ENCODE data around the gene SERF2.

Gene SERF2

DNA sequence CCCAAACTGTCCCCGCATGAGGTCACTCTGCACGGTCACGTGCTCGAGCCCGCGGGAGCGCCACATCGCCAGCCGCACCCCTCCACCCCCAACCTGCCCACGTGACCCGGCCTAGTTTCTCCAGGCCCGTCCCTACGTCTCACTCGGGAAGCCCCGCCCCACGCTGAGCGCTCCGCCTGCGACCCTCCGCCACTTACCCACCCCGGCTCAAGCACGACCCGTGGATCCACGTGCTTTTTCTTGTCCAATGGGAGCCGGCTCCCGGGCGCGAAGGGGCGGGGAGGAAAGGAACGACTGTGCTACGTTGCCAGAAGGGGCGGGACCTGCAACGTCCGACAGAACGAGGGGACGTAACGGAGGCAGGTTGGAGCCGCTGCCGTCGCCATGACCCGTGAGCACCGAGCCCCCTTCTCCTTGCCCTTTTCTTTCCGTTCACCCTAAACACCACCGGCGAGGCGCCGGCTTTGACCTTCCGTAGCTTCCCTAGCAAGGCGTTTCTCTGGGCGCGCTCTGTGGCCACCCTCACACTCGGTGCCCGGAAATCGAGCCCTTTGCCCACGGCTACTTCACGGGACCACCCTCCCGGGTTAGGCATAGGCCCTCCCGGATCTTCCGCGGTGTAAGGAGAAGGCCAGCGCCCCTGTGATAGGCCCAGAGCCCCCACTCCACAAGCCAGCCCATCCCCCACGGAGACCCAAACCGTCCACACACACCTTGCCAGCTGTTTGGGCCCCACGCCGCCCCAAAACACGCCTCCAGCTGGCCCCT, at the start of gene SERF2:
Gene SERF2 (plus strand): TSS at position 328 of the 768 bp plus-strand sequence. CDS start 57 bp downstream, at position 385.
- peak; percentile 100 for DNase-seq (ENCODE audit: low spot score)

DNA sequence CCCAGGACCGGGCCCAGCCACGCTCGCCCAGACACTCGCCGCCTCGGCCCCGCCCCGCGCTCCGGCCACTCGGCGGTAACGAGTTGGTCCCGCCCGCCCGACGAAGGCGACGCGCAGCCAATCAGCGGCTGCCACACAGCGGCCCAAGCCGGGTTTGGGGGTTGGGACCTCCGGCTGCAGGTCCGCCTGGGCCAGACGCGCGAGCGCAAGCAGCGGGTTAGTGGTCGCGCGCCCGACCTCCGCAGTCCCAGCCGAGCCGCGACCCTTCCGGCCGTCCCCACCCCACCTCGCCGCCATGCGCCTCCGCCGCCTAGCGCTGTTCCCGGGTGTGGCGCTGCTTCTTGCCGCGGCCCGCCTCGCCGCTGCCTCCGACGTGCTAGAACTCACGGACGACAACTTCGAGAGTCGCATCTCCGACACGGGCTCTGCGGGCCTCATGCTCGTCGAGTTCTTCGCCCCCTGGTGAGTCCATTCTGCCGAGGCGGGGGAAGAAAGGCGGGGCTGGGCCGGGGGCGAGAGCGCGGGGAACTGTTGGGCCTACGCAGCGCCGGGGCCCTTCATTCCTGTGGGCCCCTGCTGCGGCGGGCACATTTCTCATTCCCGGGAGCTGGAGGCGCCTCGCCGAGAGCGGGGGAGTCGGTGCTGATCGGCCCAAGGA, 45.7 kb upstream of the SERF2 start, which contains the start of gene PDIA3:
Gene PDIA3 (plus strand): TSS at position 194 of the 658 bp plus-strand sequence. CDS start 102 bp downstream, at position 296.
- DNase-seq (ENCODE audit: low spot score), result peak; percentile 93

DNA sequence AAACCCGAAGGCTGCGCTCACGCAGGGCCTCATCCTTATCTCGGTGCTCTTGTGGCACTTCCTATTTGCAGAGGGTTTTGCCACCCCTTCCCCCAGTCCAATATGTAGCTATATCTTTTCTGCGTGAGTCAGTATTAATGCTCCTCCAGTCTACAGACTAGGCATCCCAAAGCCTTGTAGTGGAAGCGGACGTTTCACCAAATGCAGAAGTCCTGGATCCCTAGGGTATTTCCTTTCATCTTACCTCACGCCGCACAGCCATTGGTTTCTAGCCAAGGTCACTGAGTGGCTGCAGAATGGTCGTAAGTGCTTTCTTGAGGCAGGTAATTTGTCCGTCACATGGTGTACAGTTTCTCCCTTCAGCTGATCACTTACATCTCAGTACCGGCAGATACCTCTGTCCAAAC, 45.2 kb upstream of the SERF2 start:
- DNase-seq (ENCODE audit: low spot score), result peak; percentile 20

DNA sequence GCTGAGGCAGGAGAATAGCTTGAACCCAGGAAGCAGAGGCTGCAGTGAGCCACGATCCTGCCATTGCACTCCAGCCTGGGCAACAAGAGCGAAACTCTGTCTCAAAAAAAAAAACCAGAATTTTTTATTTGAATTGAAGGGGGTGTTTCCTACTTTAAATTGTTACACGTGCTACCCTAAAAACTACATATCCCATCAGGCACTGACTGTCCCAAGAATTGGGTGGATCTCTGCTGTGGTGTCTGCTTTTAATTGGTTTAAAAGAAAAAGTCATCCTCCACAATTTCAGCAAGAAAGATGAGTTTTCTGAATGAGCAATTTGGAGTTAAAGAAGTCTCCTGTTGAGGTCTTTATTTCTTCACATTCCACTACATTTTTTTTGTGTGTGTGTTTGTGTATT, 43.7 kb upstream of the SERF2 start:
- DNase-seq (ENCODE audit: low spot score), result peak; percentile 31

DNA sequence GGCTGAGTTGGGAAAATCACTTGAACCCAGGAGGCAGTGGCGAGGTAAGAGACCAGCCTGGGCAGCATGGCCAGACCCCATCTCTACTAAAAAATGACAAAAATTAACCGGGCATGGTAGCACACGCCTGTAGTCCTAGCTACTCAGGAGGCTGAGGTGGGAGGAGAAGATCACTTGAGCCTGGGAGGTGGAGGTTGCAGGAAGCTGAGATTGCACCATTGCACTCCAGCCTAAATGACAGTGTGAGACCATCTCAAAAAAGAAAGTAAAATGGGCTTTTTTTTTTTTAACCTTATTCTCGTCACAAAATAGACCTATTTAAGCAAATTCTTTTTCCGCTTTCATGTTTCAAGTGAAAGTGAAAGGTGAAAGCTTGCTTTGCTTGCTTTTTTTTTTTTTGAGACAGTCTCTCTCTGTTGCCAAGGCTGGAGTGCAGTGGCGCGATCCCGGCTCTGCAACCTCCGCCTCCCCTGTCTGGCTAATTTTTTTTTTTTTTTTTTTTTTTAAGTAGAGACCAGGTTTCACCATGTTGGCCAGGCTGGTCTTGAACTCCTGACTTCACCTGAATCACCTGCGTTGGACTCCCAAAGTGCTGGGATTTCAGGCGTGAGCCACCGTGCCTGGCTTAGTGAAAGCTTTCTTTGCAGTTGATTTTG, 42.3 kb upstream of the SERF2 start:
- no peak for DNase-seq (ENCODE audit: low spot score)

DNA sequence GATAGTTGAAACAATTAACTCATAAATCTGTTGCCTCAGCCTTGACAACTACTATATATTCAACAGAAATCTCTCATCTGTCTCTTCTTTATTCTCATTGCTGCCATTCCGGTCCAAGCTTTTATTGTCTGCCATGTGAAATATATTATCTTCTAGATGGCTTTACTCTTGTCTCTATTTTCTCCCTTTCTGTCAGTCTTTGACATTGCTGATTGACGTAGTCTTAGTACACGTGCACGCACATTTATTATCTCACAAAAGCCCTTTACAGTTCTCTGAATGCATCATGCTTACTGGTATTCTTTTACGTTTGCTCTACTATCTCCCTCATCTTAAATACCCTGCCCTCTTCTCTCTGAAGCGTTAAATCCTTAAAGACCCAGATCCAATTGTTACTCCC, 40.2 kb upstream of the SERF2 start:
- DNase-seq (ENCODE audit: low spot score), result no peak

DNA sequence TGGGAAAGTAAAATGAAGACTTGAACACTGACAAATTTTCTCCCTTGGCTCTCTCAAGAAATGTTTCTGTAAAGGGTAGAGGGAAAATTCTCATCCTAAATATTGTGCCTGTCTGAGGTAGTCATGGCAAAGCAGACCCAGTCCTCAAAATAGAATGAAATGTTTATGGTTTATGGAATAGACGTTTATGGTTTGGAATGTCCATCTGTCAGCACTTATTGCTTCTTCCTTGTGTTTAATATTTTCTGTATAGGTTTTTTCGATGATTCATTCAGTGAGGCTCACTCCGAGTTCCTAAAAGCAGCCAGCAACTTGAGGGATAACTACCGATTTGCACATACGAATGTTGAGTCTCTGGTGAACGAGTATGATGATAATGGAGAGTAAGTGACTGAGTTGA, 29.3 kb upstream of the SERF2 start:
- peak; percentile 45 for DNase-seq (ENCODE audit: low spot score)

DNA sequence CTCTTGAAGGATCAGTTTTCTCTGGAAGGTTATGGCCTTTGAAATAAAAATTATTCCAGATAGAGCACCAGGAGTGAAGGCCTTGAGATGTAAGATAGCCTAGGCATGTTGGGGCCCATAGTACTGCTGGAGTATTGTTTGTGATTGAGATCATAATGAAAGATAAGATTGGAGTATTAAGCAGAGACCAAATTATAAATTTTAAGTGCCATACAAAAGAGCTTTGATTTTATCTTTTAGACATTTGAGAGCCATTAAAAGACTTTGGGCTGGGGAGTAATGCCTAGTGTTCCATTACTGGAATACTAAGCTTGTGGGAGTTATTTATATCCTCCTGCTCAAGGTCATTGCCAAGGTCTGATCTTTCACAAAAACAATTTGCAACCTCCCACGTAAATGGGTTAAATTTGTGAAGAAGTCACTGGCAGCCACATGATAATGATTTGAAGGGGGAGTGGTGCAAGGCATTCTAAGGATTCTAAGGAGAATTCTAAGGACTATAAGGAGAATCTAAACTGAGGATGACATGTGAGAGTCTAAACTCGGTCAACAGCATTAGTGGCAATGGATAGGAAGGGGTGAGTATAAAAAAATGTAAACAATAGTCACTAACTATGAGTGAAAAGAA, 28.2 kb upstream of the SERF2 start:
- DNase-seq (ENCODE audit: low spot score), result no peak

DNA sequence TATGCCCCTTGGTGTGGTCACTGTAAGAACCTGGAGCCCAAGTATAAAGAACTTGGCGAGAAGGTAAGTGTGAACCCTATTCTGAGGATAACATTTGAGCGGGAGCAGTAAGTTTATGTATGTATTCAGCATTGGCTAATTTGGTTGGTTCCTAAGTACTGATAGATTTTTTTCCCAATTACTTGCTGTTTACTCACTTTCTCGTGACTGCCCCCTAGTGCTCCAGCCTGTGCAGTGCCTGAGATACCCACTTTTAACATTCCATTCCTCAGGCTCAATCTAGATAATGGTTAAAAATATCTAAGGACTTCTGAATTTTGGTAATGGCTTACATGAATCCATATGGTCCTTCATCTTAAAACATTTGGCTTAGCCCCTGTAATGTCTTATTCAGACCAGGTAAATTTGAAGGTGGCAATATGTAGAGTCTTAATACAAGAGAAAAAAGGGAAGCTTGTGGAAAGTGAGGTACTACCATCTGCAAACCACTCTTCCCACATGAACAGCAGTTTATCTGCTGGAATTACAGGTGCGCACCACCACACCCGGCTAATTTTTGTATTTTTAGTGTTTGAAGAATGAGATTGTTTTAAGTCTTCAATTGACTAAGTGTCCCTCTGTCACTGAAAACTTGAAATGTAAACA, 22.4 kb upstream of the SERF2 start:
- peak; percentile 59 for DNase-seq (ENCODE audit: low spot score)

DNA sequence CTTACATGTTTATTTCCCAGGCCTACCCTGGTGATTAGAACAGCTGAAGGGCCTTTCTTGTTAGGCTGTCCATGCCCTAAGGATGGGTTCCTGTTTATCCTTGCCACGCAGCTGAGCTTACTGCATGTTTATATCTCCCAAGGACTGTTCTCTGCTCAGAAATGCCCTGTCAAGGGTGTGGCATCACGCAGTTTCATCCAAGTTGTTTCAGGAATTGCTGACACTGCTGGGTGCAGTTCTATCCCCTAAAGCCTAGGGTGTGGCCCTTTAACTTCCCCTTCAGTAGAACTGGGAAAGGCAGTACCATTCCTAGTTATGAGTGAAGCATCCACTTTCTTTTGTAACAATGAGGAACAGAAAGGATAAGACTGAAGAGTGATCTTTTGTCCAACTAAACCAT, 20.3 kb upstream of the SERF2 start:
- no peak for DNase-seq (ENCODE audit: low spot score)

DNA sequence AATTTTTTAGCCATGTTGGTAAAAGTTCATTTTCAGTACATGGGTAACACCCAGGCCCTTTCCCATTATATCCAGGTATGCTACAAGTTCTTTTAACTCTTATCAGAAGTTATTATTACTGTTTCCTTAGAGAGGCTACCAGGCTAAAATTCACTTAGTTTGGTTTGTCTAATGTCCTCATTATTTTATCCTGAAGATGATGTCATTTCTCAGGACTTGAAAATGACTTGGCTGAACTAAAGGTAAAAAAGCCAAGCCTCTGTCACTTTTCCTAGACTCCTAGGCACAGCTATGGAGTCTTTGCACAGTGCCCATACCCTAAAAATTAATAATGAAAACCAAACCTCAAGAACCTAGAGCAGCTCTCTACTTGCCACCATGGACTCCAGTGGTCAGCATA, 19.5 kb upstream of the SERF2 start:
- DNase-seq (ENCODE audit: low spot score), result no peak

DNA sequence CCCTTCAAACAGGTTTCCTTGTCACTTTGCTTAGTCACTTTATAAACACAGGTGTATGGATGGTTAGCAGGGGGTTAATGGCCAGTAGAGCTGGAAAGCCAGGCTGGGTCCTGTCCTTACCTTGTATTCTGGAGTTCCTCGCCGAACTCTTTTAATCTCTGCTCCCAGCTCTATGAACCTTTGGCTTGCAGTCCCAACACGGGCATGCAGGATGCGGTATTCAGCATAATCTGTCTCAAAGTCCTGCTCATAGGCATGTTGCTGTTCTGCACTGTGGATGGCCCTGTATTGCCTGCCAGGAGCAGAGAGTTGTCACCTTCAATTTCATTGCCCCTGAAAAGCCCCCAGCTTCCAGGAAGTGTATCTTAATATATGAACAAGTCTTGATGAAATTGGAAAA, 18.1 kb upstream of the SERF2 start:
- no peak for DNase-seq (ENCODE audit: low spot score)

DNA sequence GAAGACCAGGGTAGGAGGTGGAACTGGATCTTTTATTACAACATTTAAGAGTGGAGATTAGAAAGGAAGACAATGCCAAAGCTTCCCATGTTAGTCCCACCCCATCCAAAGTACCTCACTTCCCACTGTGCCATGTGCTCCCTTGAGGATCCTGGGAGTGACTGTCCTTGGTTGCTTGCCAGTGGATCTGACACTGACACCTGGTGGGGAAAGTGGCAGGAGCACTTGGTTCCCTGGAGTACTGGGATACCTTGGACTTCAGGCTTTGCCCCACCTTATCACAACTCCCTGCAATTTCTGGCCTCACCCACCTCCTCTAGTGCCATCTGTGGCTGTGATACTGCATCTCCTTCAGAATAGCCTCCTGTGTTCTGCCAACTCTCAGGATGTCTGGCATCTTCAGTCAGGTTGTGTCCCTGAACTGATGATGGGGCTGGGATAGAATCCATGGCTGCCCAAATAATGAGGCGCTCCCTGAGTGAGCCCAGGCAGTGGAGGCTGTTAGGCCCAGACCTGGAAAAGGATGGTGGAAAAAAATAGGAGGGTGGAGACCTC, 16.6 kb upstream of the SERF2 start:
- no peak for DNase-seq (ENCODE audit: low spot score)

DNA sequence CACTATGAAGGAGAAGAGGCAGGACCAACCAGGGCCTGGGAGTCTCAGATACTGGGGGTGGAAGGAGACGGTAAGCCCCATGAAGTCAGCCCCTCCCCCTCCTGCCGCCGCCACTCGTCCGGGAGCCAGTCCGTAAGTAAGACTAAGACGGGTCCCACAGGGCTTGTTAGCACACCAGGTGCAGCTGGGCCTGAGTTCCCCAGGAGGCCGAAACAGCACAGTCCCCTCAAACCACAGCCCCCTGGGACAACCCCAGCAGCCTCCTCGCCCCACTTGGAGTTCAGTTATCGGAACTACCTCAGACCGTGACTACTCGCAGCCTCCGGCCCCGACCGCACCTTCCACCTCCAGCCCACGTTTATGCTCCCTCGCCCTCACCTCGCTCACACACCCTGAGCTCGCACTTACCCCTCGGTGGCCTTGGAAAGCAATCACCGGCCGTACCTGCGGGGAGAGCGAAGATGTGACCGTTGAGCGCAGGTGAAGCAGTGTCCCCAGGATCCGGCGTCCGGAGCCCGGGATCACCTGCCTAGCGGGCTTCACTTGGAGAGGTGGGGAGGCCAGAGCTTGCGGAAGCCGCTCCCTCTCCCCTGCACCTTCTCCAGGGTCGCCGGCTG, 15.9 kb upstream of the SERF2 start:
- no peak for DNase-seq (ENCODE audit: low spot score)

DNA sequence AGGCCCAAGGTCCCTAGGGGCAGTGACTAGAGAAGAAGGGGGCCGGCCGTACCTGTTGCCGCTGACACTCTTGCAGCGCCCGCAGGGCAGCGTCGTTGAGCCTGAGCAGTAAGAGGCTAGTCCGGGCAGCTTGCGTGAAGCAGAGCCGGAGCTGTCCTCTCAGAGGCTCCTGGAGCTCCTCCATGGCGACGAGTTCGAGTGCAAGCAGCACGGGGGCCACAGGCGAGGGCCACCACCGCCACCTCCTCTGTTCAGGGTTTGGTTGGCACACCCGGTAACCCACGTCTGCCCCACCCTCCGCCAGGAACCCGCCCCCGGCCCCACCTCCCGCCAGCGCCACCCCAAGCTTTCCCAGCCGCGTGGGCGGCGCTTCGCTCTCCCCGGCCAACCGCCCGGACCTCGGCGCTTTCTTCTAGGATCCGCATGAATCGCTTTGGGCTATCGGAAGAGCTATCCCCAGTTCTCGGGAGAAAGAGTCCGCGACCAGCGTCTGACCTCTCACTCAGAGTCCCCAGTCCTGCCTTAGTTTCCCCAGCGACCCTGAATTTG, 15.3 kb upstream of the SERF2 start, which contains the start of gene ELL3:
Gene ELL3 (minus strand): TSS at position 249 of the 549 bp plus-strand sequence. CDS start 65 bp downstream, at position 184.
- DNase-seq (ENCODE audit: low spot score), result peak; percentile 66

DNA sequence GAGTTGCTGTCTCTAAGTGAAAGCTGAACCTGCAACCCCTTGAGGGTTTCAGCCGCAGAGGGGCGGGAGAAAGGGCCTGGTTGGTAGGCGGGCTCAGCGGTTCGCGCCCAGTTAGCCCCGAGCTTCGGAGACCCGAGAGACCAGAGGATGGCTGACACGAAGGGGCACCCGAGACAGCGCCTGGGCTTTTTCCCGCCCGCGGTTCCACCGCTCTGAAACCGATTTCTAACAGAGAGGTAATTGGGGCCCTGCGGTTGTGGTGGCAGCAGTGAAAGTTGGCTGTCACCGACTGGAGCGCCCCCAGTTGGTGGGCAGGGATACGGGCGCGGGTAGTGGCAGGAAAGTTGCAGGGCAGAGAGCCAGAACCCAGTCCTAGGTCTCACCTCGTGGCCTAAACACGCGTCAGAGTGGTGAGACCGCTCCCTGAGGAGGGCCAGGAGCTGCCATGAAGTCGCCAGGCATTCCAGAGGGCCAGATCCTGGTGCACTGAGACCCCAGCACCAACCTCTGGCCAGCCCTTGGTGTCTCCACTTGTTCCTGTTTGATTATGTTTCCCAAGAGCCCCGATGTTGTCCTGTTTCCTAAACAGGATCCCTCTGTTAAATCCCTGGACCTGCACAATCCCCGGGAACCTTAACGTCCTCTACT, 14.7 kb upstream of the SERF2 start:
- peak; percentile 70 for DNase-seq (ENCODE audit: low spot score)

DNA sequence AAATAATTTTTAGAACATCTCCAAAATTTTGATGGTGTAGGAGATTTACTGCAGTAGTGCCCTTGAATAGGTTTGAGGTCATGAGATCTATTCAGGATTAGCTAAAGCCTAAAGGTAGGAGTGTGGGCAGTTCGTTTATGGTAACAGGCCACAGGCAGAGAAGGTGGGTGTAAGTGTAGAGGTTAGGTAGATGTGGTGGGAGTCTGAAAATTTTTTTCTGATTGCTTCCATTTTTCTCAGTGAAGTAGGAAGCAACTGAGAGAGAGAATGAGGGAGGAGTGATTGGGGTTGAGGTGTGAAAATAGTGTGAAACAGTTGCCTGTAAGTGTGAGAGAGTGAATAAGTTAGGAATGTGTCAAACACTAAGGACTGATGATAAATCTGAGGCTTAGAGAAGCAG, 13.1 kb upstream of the SERF2 start:
- DNase-seq (ENCODE audit: low spot score), result no peak

DNA sequence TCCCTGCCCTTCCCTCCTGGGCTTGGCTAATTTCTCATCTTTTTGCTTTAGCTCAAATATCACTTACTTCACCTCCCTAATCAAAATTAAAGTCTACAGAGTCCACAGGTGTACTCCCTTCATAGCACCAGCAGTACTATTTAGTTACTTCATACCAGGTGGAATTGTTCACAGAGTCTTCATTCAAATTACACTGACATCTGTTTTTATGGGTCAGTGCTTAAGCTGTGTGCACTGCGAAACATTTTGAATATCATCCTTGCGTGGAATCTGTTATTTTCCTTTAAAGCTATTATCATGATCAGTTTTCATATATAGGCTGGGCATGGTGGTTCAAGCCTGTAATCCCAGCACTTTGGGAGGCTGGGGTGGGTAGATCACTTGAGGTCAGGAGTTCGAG, 2.7 kb upstream of the SERF2 start:
- no peak for DNase-seq (ENCODE audit: low spot score)

DNA sequence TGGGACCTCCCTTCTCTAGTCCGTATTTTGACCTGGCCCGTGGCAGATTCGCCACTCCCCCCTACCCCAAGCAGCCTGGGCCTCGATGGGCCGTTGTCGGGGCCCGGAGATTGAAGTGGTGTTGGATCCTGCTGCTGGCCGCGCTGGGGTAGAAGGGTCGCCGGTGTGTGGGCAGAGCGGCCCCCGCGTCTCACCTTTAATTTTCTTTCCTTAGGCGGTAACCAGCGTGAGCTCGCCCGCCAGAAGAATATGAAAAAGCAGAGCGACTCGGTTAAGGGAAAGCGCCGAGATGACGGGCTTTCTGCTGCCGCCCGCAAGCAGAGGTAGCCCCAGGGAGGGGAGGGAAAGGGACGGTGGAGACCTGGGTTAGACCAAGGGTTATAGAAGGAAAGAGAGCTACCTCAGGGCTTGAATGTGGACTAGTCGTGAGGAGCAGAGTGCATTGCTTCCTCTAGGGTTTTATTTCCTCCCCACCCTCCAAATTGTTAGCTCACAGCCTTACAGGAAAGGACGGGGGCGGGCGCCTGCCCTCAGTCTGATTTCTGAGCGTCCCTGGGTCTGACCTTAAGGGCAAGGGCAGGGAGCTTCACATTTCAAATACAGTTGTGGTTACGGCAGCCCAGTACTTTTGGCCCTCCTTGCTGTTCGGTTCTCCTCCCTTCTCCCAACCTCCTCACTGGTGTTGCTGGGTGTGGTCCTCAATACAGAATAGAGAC, 799 bp downstream of the SERF2 start:
- peak; percentile 70 for DNase-seq (ENCODE audit: low spot score)

DNA sequence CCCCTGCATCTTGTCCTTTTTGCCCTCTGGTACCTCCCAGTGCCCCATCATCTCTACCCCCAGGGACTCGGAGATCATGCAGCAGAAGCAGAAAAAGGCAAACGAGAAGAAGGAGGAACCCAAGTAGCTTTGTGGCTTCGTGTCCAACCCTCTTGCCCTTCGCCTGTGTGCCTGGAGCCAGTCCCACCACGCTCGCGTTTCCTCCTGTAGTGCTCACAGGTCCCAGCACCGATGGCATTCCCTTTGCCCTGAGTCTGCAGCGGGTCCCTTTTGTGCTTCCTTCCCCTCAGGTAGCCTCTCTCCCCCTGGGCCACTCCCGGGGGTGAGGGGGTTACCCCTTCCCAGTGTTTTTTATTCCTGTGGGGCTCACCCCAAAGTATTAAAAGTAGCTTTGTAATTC, 1.5 kb downstream of the SERF2 start:
- no peak for DNase-seq (ENCODE audit: low spot score)

Measured in hepatic stellate cell (primary cell).